ENCODE results near the gene MRPL37.
A peak's percentile ranks its signal among the peaks of the same experiment; 100 is the strongest.

MRPL37 gene

DNA sequence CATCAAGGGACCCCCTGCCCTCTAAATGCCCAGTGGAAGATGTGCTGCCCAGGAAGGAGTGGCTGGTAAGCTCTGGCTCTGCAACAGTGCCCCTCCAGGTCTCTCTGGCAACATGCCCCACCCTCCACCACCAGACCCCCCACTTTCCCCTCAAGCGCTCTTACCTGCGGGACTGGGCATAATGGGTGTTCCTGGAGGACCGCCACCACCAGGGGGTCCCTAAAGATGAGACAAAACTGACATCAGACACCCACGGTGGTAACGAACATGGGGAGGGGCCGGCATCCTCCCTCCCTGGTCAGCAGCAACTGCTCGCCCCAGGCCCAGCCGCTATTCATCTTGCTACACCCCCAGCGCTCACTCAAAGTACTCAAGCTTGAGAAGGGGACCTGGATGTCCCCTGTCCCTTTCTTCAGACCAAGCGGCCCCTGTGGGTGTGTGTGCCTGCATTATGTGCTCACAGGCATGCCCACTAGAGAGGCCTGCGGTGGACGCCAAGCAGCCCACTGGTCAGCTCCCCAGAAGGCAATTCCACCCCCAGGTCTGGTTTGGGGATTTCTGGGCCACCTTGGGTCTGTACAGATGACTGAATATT lies 40.9 kb downstream of the MRPL37 start:
- no peak for DNase-seq (ENCODE audit: low spot score)

DNA sequence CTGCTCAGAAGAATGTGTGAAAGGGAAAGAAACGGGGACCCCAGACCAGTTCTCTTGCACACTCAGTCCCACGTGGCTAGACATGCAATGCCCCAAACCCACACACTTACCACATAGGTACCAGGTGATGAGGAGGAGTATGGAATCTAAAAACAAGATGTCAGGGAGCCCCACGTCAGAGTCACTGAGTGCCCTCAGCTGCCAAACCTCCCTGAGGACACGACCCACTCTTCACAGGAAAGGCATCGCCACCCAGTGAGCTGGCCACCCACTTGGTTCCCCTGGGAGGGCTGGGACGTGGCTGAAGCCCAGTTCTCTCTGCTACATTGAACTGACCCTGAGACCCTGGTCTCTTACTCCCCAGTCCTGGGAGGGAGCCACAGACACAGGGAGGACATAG lies 41.4 kb downstream of the MRPL37 start:
- DNase-seq (ENCODE audit: low spot score), result no peak

DNA sequence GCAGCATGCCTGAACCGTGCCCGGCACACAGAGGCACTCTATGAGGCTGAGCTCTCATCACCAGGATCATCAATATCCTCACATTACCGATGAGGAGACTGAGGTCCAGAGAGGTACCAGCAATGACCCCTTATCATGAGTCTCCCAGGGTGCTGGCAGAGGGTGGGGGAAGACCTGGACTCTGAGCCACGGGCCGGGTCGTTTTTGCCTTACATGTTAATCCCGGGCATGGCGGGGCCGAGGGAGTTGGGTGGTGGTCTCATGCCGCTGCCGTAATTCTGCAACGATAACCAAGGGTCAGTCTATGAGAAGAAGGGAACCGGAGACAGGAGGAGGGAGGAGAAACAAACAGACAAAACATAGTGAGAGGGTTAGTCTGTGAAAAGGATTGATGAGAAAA lies 43.1 kb downstream of the MRPL37 start:
- no peak for DNase-seq (ENCODE audit: low spot score)

DNA sequence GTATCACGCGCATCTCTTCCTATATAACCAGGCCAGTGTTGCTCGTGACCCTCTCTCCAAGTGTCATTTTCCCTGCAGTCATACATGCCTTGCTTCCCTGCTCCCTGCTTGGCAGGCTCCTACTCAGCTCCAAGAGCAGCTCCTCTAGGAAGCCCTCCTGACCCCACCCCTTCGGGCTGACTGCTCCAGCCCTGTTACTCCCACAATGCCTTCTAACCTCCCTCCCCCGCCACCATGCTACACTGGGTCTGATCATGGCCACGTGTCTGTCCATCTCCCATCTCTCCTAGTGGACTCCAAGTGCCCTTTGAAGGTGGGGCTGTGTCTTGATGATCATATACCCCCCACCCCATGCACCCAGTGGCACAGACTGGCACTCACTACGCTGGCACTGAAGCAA lies 44.7 kb downstream of the MRPL37 start:
- no peak for DNase-seq (ENCODE audit: low spot score)

DNA sequence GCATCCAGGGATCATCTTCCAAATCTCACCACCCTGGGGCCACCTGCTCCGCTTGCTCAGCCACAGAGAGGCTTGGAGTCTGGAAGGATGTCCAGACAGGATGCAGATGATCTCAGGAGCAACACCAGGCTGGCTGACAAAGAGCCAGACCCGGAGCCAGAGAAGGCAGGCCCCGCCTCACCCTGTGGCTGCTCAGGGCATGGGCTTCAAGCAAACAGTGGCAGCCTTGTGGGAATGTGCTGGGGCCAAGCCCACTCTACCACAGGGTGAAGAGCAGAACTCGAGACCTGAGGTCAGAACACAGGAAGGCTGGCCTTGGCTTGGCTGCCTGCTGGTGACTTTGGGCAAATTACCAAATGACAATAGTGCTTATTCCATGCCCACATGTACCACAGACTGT lies 45.5 kb downstream of the MRPL37 start:
- DNase-seq (ENCODE audit: low spot score), result no peak

DNA sequence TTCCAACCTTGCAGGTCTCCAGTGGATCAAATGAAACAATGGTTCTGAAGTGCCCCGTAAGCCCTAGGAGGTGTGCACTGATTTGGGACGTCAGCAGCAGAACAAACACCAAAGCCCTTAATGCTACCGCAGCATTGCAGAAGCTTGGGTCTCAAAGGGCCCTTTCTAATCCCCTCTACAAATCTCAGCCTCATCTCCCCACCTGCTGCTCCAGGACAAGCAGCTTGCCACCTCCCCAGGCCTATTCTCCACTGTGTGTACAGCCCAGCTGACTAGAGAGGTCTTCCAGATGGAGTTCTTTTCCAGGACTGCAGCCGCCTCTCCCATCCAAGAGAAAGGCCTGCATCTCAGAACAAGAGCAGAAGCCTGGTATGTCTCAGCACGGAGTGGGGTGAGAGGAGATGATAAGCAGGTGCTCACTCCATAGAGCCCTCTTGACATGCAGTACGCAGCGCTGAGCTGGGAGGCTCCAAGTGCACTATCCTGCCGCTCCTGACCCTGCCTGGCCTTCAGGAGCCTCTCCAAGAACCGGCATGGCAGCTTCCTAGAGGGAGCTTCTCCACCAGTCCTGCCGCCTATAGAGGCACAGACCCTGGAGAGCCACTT lies 46.3 kb downstream of the MRPL37 start:
- DNase-seq (ENCODE audit: low spot score), result no peak

DNA sequence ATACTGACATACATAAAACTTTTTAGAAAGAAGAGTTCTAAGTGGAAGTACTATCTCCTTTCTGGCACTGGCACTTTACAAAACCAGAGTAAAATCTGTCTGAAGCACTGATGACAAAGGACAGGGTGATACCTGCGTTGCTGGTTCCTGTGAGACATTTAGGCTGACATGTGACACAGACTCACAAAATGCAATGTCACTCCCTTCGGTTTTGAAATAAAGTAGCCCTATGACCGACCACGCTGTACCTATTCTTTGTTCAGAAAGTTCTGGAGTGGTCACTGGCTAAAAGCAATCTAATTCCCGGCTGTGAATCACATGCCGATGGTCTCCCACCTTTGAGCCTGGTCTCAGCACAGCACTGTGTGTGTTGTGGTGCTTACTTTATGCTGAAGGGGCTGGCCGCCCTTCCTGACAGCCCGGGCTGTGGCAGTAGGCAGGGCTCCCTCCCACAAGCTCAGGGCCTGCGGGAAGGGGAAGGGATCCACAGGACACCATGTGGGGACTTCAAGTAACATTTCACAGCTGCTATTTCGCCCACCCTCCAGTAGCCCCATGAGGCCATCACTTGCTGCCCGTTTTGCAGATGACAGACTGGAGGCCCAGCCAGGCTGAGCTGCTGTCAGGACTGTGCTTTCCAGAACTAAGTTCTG lies 48.0 kb downstream of the MRPL37 start:
- DNase-seq (ENCODE audit: low spot score), result no peak

DNA sequence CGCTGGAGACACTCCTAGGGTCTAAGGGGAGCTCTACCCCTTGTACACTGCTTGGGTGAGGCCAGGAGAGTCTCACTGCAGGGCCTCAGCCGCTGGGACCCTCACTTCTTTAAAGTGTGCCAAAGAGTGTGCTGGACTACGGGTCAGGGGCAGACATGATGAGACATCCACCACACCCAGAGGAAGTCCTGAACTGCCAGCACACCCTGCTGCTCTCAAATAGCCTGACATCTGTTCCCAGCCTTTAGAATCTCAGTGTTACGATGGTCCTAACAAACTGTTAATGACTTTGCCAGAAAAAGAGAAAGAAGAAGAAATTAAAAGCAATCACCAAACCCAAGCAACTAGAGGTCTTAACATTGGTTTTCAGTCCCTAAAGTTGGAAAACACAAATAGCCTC lies 49.0 kb downstream of the MRPL37 start:
- no peak for DNase-seq (ENCODE audit: low spot score)

DNA sequence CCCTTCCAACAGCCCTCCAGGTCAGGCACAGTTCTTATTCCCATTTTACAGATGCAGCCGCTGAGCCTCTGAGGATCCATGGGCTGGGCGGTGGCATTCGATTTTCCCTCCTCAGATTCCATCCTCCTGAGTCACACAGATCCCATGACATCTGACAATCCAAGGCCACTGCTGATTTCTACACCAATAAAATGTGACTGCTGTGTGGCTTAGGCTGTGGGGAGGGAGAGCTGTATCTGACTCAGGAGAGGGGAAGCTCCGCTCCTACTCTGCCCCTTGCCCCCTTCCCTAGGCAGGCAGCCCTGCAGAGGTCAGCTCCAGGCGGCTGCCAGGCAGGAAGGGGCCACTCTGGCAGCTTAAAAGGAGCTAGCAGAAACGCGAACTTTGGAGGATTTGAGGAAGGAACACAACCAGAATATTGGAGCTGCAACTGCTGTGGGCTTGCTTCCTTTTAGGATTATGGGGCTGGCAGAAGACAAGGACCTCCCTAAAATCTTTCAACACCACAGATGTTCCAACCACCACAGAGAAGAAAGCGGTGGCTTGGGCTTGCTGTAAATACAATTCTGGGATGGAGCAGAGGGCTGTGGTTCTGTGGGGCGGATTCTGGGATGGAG lies 50.0 kb downstream of the MRPL37 start:
- peak; percentile 55 for DNase-seq (ENCODE audit: low spot score)

DNA sequence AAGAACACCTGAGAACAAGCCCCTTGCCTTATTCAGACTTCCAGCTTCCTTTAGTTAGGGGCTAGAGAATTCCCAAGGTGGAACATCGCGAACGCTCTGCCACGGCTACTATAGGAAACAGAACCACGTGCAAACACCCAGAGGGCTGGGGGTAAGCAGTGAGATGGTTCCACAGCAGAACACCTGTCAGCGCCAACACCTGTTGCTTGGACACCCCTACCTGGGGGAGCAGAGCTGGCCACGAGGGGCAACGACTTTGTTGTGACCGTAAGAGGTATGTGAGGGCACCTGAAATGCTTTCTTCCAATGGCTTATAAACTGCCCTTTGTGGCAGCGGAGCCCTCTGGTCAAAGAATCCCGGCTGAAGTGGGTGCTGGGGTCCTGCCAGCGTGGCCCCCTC lies 50.7 kb downstream of the MRPL37 start:
- DNase-seq (ENCODE audit: low spot score), result no peak

DNA sequence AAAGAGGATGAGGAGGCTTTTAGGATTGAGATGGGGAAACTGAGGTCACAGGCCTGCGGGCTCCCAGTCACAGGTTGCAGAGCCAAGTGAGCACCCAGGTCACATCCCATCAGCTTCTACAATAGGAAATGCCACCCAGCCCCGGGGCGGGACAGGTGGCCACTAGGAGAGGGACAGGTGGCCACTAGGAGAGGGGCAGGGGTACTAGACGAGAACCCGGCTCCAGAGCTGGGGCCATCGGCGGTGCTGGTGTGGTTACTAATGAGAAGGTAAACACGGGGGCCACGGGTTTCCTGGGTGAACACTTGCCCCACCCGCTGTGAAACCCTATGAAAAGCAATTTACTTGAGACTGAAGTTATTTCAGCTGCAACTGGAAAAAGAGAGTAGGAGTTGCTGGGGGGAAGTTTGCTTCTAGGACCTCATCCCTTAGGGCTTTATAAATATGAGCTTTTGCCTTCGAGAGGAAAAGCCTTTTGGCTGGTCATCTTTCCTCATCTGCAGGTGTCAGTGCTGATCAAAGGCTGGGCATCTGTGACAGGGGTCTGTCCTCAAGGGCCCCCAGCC lies 52.5 kb downstream of the MRPL37 start:
- no peak for DNase-seq (ENCODE audit: low spot score)

DNA sequence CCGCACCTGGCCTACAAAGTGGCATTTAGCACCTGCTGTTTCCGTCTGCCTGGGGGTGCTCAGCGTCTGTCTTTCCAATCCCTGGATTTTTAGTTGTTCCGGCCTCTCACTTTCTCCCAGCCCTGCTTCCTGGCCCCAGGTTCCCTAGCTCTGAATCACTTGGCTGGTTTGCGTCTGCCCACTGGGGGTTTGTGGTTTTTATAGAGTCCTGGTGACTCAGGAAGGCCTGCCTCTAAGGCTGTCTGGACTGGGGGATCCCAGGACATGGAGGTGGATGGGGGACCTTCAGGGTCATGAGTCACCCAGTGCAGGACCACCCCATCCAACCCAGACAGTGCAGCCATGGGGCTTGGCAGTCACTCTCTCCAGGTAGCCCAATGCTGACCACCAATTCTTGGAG lies 53.5 kb downstream of the MRPL37 start:
- peak; percentile 19 for DNase-seq (ENCODE audit: low spot score)

DNA sequence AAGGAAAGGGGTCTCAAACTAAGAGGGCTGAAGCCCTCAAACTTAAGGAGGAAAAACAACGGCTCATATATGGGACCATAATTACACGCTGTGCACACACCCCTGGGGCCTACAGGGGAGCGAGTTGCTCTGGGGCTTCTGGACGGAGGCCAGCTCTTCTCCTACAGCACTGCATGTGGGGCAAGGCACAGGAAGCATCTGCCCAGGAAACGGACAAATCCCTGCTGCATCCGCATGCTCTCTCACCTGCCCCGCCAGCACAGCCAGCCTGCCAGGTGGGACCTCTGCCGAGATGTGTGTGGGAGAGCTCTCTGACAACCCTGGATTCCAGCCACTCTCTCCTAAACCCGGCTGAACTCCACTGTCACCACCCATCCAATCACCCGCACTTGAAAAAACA lies 54.1 kb downstream of the MRPL37 start:
- no peak for DNase-seq (ENCODE audit: low spot score)

DNA sequence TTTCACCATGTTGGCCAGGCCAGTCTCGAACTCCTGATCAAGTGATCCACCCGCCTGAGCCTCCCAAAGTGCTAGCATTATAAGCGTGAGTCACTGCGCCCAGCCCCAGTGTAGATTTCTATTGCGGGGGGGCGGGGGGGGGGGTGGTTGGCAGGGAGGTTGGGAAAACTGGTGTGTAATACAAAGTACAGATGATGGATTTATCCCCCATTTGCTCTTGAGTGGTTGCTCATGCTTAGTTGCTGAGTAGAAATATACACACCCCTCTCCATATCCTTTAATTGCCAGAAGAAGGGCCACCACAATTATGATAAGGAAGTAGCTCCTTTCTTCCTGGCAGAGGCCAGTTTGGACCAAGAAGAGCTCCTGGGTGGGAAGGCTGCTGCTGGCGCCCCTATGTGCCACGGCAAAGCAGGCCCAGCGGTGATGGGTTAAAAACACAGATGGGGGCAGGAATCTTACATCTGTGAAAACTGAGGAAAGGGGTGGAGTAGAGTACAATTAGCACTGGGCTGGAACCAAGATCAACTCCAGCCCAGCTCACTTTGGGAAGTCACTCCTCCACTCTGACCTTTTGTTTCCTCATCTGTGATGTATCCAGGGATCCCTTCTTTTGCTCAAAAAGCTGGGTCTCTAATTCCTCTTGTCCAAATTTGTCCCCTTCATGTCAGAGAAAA lies 55.2 kb downstream of the MRPL37 start:
- no peak for DNase-seq (ENCODE audit: low spot score)

DNA sequence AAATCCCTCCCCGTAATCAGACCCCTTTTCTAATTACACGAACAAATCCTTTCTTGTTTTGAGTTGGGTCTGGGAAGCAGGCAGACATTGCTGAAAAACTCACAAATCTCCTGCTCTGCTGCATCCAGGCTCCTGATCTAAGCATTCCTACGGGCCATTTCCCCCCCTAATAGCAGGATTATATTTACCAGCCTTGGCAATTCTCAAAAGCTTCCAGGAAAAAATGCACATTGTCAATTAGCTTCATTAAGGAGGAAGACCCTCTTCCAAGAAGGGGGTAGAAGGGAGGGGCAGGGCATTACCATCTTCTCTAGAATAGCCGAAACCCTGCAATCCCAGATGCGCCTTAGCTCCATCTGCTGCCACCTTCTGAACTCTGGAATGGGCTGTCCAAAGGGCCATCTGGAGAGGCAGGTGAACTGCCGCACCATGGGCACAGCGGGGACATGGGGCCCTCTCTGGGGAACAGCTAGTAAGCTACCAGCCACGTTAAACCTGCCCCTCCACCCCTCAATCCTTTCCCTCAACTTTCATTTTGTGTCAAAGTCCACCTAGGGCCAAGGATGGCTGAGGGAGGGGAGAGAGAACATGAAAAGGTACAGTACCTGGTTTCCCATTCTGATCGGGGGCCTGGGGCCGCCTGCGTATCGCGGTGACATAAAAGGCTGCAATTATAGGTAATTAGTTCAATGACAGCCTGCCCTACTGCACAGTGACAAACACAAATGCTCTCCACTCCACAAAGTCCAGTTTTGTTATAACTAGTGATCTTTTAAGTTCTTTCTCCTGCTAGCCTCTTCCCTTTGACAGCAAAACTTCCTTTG lies 56.8 kb downstream of the MRPL37 start:
- DNase-seq (ENCODE audit: low spot score), result no peak

DNA sequence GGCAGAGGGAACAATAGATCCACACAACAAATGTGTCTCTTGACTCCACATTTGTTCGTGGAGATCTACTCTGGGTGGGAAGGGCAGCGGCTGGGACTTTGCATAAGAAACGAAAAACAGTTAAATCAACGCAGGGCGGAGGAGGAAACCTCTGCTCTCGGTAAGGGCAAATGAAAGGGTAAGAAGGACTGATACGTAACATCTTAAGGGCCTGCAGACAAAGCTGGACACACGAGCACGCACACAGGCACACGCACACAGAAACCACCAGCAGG lies 57.3 kb downstream of the MRPL37 start:
- DNase-seq (ENCODE audit: low spot score), result no peak

DNA sequence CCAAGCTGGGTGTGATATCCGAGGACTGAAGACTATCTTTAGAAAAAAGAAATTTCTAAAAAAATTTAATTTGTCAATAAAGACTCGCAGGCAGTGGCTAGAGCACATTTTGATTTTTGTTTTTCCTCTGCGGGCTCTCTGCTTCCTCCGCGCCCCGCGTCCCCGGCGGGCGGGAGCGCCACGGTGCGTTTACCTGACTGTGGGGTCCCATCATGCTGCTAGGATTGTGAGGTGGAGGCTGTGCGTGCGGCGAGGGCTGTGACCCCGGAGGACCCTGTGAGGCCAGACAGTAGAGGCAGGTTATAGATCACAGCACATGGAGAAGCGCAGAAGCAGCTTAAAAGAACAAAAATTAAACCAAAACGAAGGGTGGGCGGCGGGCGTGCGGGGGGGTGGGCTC lies 57.9 kb downstream of the MRPL37 start:
- DNase-seq (ENCODE audit: low spot score), result no peak

DNA sequence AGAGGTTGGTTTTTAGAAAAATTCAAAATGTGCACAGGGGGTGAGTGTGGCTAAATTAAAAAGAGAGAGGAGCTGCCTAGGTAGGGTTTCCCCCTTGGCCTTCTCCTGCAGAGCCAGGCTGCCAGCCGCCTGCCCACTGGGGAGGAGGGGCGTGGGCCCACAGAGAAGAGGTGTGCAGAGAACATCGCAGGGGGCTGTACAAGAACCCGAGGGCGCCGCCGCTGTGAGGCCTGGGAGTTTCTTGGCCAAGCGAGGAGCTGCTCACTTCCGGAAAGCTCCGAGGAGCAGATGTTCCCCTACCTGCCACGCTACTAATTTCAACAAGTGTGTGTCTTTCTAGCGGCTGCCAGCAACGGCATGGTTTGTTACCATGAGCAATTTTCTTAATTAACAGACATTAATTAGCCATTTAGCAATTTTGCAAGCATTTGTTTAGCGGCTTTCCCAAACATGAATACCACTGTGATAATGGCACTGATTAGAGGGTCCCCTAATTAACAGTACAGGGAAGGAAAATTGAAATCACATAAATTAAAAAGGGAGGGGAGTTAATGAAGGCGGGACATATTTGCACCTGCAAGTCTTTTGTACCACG lies 59.7 kb downstream of the MRPL37 start:
- DNase-seq (ENCODE audit: low spot score), result no peak

DNA sequence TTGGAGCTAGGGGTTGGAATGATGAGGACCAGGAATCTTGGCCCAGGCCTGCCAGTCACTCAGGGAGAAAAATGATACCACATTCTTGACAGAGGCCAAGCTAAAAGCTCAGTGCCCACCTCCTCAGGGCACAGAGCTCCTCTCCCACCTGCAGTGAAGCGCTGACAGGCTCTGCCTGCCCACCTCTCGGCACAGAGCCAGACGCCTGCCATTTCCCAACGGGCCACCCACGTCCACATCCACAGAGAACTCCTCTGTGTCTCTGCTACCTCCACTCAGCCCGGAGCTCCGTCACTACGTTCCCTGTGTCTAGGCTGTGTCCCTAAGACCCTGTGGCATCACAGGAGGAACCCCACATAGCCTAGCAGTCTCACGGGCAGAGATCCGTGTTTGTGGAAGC lies 60.8 kb downstream of the MRPL37 start:
- DNase-seq (ENCODE audit: low spot score), result no peak

DNA sequence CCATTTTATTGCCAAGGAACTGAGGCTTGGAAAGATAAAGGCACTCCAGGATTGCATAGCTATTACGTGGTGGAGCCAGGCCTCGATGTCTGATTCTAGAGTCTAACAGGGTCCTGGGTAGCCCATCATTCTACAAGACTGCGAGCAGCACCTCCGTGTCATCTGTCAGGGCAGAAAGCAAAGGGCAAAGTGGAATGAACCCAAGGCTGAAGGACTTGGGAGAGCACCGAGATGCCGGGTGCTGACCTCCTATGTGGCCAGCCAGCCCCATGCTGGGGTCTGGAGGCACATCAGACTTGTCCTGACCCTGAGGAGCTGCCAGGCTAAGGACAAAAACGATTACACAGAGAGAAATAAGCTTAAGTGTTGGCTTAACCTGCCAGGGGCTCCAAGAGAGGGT lies 62.3 kb downstream of the MRPL37 start:
- no peak for DNase-seq (ENCODE audit: low spot score)

DNA sequence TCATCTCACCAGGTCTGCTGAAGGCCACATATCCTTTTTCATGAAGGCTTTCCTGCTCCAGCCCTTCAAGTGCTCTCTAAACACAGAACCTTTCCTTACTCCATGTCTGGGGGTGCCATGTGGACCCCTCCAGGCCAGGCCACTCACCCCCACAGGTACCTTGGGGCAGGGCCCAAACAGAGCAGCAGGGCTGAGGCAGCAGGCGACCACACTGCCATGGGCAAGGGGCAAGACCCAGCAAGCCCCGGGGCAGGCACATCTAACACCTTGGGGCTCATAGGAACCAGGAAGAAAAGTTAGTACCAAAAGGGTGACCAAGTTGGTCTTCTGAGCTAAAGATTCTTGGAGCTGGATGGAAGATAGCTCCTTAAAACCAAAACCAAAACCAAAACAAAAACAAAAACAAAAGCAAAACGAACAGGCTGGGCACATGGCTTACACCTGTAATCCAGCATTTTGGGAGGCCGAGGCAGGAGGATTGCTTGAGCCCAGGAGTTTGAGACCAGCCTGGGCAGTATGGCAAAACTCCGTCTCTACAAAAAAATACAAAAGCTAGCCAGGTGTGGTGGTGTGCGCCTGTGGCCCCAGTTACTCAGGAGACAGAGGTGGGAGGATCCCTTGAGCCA lies 63.7 kb downstream of the MRPL37 start:
- no peak for DNase-seq (ENCODE audit: low spot score)
